MM.1S (cell line): Measurements from ENCODE around the gene BCAS3.

Experiments
- CTCF ChIP-seq: fragments of 300-600 bp; sonication (generic); IDR thresholded peaks from 2 replicates; pipeline ENCODE4 v1.5.1; 2016; ENCODE audit warnings: antibody characterized with exemption, low read length, mixed read lengths
- EZH2 ChIP-seq: fragments of 300-600 bp; sonication (generic); optimal IDR thresholded peaks from 2 replicates; pipeline ENCODE3; 2017; ENCODE audit warnings: low read depth, mild to moderate bottlenecking, antibody characterized with exemption, low read length, mixed read lengths
- EZH2phosphoT487 ChIP-seq: fragments of 300-600 bp; sonication (generic); IDR thresholded peaks from 2 replicates; pipeline ENCODE4 v1.6.1; 2018; ENCODE audit warnings: antibody characterized with exemption, low read length

DNA sequence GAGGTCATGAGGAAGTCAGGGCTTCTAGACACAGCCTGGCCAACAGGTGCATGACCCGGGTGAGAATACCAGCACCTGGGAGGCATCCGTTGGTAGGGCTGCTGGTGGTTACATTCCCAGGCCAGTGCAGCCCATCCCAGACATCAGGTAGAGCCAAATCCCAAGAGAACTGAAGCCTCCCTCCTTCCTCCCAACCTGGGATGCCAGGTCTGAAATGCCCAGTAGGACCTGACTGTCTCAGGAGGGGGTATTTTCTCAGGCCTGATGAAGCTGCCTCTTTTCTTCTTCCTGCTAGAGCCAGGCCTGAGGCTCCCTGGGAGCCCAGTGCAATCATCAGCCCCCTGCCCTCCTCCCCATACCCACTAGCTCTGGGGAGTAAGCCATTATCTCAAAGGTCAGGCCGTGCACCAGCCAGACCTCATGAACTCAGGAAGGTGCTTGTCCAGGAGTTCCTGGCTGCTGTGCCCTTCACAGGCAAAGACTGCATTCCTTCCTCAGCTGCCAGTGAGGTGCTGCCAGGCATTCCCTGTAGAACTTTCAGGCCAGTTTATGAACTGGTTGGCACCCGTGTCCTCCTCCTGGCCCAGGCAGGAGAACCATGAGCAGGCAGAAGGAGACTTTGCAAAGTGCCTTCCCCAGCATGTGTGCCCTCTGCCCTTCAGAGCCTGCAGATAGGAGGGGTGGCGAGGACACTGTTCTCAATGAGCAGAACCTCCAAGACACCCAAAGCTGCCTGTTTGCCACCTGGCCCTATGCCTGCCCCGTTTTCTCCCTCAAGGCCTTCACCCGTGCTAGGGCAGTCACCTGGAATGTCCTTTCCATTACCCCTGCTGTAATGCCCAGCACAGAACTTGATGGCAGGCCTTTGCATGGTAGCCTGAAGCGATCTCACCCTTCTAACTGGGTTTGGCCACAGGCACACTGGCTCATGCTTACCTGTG, 729.6 kb downstream of the BCAS3 start:
- no peak for TF ChIP-seq CTCF
- TF ChIP-seq EZH2: no peak
- TF ChIP-seq EZH2phosphoT487: no peak
